ENCODE data around the gene DIDO1. TPM values are rescaled to one million over a fixed set of nuclear protein-coding genes. Genes with fewer than 3 reads are reported as not detected.

DIDO1 gene
- total and polyA plus RNA-seq, 2 of the 13 experiments (the other 11 are each of a cell fraction or from before 2014, with no cell fraction given), result 75.0 to 75.1 TPM

DNA sequence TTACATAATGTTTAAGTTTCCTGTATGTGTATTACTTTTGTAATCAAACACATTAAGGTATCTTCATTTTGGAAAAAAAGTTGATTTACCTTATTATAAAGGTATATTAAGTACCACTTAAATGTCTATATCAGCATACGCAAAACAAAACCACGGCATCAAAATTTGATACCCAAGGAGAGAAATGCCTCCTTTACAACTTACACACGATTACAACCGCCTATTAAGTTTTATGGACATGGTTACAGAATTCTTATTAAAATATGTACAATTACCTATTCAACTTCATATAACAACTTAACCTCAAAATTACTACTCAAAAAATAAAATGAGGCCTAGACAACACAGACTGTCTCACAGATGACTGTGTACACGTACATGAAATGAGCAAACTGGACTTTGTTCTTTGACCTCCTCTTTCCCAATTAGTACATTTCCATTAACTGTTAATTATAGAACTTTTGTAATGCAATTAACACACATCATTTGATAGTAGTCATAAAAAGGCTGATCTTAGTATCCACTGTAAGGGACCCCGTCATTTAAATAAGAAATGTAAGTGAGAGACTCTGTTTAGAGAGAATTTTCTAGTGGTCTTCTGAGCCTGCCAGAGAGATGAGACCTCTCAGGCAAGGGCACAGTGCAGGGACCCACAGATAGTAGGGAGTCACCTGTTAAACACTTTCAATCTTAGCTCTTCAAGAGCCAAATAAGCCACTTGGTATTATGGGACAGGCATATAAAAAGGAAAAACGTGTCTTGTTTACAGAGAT, 2.5 kb downstream of the DIDO1 start (continued):
- TF ChIP-seq, protein P1, sequence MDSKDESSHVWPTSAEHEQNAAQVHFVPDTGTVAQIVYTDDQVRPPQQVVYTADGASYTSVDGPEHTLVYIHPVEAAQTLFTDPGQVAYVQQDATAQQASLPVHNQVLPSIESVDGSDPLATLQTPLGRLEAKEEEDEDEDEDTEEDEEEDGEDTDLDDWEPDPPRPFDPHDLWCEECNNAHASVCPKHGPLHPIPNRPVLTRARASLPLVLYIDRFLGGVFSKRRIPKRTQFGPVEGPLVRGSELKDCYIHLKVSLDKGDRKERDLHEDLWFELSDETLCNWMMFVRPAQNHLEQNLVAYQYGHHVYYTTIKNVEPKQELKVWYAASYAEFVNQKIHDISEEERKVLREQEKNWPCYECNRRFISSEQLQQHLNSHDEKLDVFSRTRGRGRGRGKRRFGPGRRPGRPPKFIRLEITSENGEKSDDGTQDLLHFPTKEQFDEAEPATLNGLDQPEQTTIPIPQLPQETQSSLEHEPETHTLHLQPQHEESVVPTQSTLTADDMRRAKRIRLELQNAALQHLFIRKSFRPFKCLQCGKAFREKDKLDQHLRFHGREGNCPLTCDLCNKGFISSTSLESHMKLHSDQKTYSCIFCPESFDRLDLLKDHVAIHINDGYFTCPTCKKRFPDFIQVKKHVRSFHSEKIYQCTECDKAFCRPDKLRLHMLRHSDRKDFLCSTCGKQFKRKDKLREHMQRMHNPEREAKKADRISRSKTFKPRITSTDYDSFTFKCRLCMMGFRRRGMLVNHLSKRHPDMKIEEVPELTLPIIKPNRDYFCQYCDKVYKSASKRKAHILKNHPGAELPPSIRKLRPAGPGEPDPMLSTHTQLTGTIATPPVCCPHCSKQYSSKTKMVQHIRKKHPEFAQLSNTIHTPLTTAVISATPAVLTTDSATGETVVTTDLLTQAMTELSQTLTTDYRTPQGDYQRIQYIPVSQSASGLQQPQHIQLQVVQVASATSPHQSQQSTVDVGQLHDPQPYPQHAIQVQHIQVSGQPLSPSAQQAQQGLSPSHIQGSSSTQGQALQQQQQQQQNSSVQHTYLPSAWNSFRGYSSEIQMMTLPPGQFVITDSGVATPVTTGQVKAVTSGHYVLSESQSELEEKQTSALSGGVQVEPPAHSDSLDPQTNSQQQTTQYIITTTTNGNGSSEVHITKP (CRISPR knock-in tag; IDR thresholded peaks at IDR 0.05; ENCODE audit: low read depth), result no peak
- TF ChIP-seq SMAD3 (CRISPR knock-in tag; IDR thresholded peaks at IDR 0.05) (0 out of 2 replicates have a peak, but pooled peaks have one; percentile 66), ZBTB4 (CRISPR knock-in tag; IDR thresholded peaks at IDR 0.05; ENCODE audit: borderline replicate concordance) (no peak), THAP9 (CRISPR knock-in tag; IDR thresholded peaks at IDR 0.05; ENCODE audit: borderline replicate concordance) (no peak), ATAD3A (CRISPR knock-in tag; IDR thresholded peaks at IDR 0.05) (no peak), ZNF569 (CRISPR knock-in tag; IDR thresholded peaks at IDR 0.05; ENCODE audit: borderline replicate concordance) (no peak), KDM5A (IDR thresholded peaks at IDR 0.05; ENCODE audit: borderline replicate concordance, low read length) (peak; percentile 75), ZNF790 (CRISPR knock-in tag; IDR thresholded peaks at IDR 0.05; ENCODE audit: borderline replicate concordance) (no peak), RELA (CRISPR knock-in tag; IDR thresholded peaks at IDR 0.05) (no peak), JARID2 (CRISPR knock-in tag; IDR thresholded peaks at IDR 0.05; ENCODE audit: insufficient replicate concordance) (no peak), HNF1A (IDR thresholded peaks at IDR 0.05; ENCODE audit: low read depth) (no peak), HNF1A (CRISPR knock-in tag; IDR thresholded peaks at IDR 0.05; ENCODE audit: borderline replicate concordance) (no peak), ZNF124 (CRISPR knock-in tag; IDR thresholded peaks at IDR 0.05) (no peak), KAT8 (CRISPR knock-in tag; IDR thresholded peaks at IDR 0.05) (peak; percentile 75; the same call in 1 of the 2 replicates)

Data from HepG2 (cell line).